Activated CD4-positive, alpha-beta T cell treated with anti-CD3 and anti-CD28 coated beads, Interleukin-2, Interleukin-6, amounts not matched to agents 100 ng/mL and 50 ng/mL, durations not matched to agents 16 hours and 8 hours (primary cell): ENCODE measurements around the gene CDC23.
"Not testable (repeated sequence)": the region's sequence is repeated elsewhere in the genome, so short reads cannot be mapped to it uniquely, and the experiment has no call there.

Experiments used
- DNase-seq: peaks from one replicate; pipeline ENCODE4 v3.0.0-alpha.2; 2020

CDC23 gene, protein sequence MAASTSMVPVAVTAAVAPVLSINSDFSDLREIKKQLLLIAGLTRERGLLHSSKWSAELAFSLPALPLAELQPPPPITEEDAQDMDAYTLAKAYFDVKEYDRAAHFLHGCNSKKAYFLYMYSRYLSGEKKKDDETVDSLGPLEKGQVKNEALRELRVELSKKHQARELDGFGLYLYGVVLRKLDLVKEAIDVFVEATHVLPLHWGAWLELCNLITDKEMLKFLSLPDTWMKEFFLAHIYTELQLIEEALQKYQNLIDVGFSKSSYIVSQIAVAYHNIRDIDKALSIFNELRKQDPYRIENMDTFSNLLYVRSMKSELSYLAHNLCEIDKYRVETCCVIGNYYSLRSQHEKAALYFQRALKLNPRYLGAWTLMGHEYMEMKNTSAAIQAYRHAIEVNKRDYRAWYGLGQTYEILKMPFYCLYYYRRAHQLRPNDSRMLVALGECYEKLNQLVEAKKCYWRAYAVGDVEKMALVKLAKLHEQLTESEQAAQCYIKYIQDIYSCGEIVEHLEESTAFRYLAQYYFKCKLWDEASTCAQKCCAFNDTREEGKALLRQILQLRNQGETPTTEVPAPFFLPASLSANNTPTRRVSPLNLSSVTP

DNA sequence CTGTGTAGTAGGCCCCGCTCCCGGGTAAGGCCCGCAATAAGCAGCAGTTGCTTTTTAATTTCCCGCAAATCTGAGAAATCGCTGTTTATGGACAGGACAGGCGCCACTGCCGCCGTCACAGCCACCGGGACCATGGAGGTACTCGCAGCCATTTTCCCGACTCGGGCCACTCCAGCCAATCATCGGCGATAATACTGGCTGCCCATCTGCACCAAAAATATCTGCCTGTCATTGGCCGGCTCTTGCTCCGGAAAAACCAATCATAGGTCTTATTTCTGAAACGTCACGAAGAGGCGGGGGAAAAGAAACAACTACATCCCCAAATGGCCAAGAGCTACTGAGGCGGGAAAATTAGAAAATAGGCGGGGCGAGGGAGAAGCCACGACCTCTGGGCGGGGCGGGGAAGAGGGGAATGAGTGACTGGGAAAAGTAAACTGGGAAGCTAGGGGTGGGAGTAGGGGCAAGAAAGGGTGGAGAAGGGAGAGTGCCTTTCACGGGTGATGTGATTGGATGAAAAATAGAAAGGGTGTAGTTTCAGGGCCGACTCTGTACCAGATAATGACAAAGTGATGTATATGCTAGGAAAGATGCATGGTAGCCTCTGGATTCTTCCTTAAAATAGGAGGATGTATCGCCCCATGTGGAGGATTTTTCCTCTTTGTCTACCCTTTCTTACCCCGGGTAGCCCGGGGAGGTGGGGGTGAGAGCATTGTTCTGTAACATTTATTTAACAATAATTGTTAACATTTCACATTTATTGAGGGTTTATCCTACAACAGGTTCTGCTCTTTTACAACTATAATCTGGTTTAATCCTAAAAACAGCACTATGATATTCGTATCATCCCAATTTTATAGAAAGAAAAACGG, at the start of gene CDC23:
CDC23 (minus strand) TSS at position 163 of the 869 bp plus-strand sequence; CDS start at position 152, 11 bp downstream.
- DNase-seq, result peak; percentile 98

DNA sequence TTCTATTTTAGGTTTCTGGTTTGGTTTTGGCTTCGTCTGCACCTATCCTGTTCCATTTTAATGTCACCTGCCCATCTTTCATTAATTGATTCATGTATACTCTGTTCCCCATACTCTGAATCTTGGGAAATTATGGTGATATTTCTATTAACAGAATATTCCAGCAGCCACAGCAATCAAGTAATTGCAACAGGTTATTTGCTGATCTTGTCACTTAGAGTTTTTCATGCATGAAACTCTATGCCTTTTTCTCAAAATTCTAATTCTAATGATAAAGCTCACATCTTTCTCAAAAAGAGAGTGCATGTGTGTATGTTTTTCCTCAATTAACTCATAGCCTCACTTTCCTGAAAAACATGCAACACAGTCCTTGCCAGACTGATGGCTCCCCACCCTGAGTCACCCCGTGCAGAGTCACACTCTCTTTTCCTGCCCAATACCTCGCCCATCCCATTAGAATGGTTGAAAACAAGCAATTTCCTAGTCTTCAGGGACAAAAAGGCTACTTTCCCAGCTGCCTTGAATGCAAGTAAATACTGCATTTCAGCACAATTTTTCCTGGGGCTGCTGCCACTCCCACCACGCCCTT, 45.7 kb upstream of the CDC23 start:
- DNase-seq, result no peak

DNA sequence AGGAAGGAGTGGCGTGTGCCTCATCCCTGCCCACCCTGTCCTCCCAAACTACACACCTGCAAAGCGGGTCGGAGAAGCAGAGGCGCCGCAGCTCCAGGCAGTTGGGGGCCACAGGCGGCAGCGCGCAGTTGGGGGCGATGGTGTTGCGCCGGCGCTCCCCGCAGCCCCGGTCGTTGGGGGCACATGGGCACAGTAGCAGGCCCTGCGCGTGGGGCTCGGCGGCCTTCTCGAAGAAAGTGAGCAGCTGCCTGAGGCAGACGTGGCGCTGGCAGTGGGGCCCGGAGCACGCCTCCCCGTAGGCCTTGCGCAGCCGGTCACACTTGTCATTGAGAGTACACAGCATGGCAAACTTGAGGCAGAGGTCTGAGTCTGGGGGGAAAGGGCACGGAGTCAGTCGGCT, 44.5 kb upstream of the CDC23 start:
- DNase-seq, result no peak

DNA sequence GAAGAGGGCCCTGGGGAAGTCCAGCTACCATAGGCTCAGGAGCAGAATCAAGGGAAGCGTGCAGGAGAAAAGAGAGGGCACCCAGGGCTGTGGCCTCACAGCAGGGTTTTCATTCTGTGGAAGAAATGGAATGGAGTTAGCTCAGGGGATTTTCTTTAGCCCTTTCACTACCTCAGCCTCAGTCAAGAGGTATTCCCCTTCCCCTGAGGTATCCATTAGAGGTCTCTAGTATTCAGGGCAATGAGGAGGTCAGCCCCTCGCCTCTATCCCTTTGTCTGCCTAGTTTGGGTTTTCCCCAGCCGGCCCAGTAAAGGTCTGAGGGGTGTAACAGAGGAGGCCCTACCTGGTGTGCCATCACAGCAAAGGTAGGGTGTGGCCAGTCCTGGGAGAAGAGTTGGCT, 39.8 kb upstream of the CDC23 start:
- DNase-seq, result no peak

DNA sequence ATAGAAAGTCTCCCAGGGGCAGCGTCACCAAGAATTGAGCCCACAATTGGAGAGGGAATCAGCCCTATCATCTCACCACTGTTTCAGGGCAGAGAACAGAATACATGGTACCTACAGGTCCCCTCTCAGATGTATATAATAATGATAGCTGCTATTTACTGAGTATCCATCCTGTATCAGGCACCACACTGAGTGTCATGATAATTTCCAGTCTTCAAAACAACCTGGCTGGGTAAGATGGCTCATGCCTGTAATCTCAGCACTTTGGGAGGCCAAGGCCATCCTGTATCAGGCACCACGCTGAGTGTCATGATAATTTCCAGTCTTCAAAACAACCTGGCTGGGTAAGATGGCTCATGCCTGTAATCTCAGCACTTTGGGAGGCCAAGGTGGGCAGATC, 34.7 kb upstream of the CDC23 start:
- DNase-seq, result not testable (repeated sequence)

DNA sequence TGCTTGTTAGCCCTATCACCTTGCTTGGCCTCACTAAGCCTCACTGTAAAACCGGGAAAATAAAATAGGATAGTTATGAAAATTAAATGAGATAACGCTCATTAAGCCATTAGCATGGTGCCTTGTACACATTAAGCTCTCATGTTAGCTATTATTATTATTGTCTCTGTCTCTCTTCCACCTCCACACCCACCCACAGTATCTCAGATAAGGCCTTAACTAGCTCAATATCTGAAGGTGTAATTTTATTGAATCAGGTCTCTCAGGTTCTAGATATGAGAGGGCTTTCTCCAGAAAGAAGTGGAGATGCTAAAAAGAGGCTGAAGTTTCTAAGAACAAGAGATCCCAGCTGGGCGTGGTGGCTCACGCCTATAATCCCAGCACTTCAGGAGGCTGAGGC, 33.7 kb upstream of the CDC23 start:
- DNase-seq, result no peak

DNA sequence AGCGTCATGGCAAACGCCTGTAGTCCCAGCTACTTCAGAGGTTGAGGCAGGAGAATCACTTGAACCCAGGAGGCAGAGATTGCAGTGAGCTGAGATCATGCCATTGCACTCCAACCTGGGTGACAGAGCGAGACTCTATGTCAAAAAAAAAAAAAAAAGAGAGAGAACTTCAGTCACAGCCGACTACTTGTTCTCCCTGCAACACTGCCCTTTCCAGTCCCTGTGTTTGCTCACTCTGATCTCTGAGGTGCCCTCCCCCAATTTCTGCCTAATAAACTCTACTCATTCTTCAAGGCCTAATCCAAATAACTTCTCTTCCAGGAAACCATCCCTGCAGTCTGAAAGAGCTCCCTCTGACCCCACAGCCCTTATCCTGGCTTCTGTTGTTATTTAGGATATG, 33.2 kb upstream of the CDC23 start:
- DNase-seq, result no peak

DNA sequence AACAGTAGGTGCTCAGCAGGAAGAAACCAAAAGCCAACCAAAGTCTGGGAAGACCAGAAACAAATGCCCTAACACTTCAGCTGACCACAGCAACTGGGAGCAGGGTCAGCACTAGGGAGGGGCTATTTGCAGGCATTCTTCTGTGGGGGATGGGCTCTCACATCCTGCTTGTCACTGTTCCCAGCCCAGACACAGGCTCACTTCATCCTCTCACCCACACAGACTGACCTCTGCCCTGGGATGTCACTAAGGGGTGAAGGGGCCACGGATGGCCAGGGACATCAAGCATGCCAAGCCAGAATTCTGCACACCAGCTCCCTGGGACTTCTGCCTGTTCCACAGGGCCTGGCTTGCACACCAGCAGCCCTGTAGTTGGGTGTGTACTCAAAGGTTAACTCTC, 32.6 kb upstream of the CDC23 start:
- no peak for DNase-seq

DNA sequence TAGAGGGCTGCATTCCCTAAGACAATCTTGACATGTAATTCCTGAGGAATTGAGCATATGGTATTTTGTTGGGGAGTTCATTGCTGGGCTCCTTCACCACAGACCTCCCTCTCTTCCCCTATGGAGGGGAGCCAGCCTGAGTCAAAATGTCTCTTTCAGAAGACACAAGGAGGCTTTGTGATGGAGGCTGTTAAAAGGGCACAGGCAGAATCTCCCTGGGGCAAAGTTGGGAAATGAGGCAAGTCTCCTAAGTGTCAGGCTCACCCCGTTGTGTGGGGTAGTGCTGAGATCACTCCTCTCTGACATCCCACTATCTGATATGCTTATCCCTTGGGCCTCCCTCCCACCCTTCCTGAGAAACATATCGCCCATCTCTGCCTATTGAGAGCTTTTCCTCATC, 30.7 kb upstream of the CDC23 start:
- DNase-seq, result no peak

DNA sequence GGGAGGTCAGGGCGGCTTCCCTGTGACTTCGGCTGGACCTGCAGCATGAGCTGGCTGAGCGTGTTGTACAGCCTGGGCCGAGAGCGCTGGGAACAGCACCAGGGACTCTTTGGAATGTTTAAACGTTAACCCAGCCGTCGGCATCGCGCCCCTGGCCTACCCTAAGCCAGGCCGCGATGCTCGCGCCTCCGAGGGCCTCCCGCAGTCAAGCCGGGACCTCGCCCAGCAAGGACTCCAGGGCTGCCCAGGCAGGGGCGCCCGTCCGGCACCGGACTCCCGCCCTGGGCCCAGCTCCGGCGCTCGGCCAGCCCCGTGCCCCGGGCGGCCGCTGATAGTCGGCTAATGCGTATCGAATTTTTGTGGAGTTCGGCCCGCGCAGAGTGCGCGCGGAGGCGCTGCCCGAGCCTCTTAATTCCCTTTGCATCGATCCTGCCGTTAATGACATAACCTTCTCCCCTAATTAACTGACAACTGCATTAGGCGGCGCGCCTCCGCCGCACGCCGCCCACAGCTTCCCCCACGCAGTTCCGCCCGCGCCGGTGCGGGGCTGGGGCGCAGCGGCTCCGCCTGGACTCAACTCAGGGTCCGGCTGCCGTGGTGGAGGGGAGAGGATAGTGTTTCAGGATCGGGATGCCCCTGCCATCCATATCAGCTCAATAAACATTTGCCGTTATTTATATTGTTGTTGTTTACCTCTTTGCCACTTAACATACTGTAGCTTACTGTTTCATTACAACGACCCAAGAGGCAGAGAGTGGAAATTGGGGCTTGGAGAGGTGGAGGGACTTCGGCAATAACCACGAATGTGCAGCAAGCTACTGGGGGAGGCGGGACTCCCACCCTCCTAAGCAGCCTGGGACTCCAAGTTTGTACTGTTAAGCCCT, 28.8 kb upstream of the CDC23 start:
- no peak for DNase-seq

DNA sequence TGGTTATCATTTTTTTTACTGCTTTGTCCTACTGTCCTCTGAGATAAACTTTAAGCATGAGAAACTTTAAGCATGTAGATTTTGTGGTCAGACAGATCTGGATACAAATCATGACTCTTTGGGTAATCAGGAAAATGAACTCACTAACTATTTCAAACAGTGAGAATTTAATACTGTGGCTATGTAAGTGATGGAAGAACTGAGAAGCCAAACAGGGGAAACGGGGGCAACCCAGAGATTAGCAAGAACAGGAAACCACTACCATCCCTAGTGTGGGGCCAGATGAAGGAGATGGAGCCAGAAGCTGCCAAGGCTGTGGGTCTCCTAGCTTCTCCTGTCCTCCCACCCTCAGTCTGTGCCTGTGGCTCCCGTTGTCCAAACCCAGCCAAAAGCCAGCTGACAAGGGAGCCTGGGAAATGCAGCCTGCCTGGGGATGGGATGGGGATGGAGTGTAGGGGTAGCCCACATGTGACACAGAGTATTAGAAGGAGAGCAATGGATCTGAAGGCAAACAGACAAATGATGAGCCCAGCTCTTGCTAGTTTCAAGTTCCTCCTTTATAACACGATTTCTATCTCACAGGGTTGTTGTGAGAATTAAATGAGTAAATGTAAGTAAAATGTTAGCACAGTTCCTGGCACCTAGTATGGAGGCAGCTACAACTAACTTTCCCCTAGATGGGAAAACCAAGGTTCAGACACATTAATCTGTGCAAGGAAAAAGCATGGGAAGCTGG, 27.7 kb upstream of the CDC23 start:
- peak; percentile 16 for DNase-seq

DNA sequence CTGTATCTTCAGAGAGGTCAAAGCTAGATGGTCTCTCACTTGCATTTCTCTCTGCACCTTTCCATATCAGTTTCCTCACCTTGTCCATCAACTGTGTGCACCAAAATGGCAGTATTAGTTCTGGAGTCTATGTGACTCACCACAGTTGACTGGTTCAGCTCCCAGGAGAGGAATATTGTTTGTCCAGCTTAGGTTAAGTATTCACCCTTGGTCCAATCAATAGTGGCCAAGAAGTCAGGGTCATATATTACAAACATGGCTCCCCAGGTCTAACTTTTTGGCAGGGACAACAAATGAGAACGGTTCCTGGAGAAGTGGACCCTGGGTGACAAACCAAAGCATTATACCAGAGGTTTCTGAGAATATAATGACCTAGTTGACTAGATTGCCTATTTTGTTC, 24.9 kb upstream of the CDC23 start:
- no peak for DNase-seq

DNA sequence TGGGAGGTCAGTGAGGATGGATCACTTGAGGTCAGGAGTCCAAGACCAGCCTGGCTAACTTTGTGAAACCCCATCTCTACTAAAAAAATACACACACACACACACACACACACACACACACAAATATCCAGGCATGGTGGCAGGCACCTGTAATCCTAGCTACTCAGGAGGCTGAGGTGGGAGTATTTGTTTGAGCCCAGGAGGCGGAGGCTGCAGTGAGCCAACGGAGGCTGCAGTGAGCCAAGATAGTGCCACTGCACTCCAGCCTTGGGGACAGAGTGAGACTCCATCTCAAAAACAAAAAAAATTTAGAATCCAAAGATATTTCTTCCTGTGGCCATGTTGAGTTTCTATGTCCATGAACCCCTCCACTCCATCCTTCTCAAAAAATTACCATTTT, 21.5 kb upstream of the CDC23 start:
- DNase-seq, result no peak

DNA sequence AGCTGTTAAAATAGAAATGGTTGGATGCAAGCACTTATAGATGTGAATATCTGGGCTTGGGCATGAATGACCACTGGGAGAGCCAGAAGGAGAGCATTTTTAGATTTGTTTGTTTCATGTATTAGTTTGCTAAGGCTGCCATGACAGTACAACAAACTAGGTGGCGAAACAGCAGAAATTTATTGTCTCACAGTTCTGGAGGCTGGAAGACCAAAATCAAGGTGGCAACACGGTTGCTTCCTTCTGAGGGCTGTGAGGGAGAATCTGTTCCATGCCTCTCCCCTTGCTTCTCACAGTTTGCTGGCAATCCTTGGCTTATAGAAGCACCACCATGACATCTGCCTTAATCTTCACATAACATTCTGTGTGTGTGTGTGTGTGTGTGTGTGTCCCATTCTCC, 20.2 kb upstream of the CDC23 start:
- no peak for DNase-seq

DNA sequence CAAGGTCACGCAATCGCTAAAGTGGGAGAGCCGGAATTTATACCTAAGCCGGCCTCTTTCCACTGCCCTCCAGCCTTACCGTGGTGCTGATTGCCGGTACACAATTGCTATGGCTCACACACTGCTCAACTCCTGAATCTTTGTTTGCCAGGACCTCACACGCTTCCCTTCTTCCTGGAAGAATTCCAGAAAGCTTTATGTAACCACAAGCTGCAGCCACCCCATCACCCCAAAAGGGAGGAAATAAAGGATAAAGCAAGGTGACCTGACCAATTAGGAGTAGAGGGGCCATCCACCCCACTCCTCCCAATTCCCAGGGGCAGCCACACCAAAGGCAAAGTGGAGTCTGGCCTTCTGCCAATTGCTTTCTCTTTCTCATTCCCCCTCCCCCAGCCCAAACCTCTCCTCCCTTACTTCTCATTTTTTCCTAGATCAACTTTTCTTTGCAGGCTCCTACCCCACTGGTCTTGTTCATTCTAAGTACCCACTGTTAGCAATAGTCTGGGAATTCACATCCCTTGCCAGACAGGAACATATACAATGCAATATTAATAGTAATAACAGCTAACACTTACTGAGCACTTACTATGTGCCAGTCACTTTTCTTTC, 18.0 kb upstream of the CDC23 start:
- no peak for DNase-seq

DNA sequence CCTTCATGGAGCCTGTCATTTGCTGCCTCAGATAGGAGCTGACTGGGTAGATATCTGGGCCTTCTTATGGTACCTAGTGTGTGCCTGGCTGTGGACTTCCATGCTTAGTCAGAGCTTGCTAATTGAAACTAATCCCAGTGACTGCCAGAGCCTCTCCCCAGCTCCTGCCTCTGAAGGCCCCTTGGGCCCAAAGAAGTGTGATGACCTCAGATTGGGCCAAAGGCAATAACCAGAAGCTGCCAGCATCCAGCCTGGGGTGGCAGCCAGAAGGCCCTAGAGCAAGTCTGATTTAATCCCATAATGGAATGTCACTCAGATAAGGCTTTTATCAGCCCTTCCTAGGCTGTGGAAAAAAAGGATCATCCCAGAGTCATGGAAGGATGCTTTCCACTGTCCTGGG, 17.1 kb upstream of the CDC23 start:
- no peak for DNase-seq

DNA sequence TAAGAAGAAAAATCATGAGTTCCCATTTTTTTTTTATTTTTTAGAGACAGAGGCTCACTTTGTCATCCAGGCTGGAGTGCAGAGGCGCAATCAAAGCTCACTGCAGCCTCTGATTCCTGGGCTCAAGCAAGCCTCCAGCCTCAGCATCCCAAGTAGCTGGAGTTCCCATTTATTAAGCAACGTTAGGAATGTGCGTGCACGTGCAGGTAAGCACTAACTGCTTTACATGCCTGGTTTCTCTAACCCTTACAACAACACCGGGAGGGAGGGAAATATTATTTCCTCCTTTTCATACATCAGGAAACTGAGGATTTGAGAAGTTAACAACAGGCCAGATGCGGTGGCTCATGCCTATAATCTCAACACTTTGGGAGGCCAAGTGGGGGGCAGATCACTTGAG, 16.3 kb upstream of the CDC23 start:
- no peak for DNase-seq

DNA sequence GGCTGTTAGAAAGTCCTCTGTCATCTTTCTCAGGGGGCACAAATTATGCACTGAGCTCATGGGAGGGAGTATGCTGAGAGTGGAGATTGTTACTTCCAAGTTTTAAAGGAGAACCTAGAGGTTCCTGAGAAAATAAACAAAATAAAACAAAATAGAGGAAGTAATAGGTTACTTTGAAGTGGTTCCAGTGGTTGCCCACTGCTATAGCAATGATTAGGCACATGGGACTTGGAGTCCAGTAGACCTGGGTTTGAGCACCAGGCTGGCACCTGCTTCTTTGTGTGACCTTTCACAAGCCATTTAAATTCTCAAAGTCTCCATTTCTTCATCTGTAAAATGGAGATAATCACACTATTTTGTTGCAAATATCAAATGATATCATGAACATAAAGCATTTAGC, 13.8 kb upstream of the CDC23 start:
- no peak for DNase-seq

DNA sequence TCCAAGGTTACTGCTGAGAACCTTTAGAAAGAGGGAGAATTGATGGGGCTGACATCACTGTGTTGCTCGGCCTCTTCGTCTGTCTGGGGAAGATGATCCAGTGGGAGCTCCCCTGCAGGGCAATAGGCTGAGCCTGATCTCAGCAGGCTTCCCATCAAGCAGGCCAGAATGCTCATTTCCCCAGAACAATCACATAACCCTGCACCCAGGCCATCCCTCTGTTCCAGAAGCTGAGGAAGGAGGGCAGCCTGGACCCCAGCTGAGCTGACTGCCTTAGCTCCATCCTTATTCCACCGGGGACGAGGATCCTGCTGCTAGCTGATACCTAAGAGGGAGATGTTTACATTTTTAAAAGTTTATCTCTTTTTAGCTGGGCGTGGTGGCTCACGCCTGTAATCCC, 11.6 kb upstream of the CDC23 start:
- no peak for DNase-seq

DNA sequence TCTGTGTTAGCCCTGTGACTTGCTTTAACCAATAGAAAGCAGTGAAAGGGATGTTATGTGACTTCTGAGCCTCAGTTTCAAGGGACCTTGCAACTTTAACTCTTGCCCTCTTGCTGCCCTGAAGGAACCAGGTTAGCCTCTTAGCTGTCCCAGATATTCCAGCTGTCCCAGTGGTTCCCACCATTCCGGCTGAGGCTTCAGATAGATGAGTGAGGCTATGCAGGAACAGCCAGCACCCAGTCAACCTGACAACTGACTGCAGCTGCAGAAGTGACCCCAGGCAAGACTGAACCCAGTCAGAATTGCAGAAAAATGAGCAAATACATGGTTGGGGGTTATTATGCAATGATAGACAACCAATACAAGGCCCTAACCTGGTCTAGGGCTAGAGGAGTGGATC, 10.4 kb upstream of the CDC23 start:
- no peak for DNase-seq

DNA sequence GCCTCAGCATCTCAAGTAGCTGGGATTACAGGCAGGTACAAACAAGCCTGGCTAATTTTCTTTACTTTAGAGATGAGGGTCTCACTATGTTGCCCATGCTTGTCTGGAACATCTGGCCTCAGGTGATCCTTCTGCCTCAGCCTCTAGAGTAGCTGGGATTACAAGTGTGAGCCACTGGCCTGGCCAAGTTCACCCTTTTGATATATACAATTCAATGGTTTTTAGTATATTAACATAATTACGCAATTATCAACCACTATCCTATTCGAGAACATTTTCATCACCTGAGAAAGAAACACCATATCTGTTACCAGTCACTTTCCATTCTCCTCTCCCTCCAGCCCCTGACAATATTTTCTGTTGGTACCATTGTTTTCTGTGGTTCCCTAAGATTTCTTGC, 3.7 kb upstream of the CDC23 start:
- no peak for DNase-seq
